Motor neuron (in vitro differentiated cells): ENCODE measurements around the gene ZNF853. TPM values are rescaled to one million over a fixed set of nuclear protein-coding genes. Genes with fewer than 3 reads are reported as not detected.
"Not testable (repeated sequence)": the region's sequence is repeated elsewhere in the genome, so short reads cannot be mapped to it uniquely, and the experiment has no call there.

Experiments
- ATAC-seq, 8 experiments: fragments of 200-7000 bp; cut with Tn5 transposase; replicated peaks in 6 of 8; 2 replicates each; pipeline ENCODE4 v1.8.0; 2021; ENCODE audit warnings: mild to moderate bottlenecking in 8 of 8, moderate library complexity in 8 of 8
- H3K27ac ChIP-seq, 2 donors: fragments of 250-450 bp; sonication (Bioruptor Pico); 2 replicates each; pipeline ENCODE4 v1.9.0; 2021; ENCODE audit warnings: antibody characterized with exemption in 2 of 2, mild to moderate bottlenecking in 2 of 2, moderate library complexity in 1 of 2
- H3K4me1 ChIP-seq, 2 donors: fragments of 250-450 bp; sonication (Bioruptor Pico); replicated peaks in 1 of 2; 2 replicates each; pipeline ENCODE4 v1.6.1; 2021; ENCODE audit warnings: antibody characterized with exemption in 2 of 2, mild to moderate bottlenecking in 2 of 2, moderate library complexity in 1 of 2
- H3K4me3 ChIP-seq, 5 donors: fragments of 250-450 bp; sonication (Bioruptor Pico); 2 replicates each; pipeline ENCODE4 v1.9.0; 2021; ENCODE audit warnings: antibody characterized with exemption in 5 of 5, mild to moderate bottlenecking in 5 of 5, moderate library complexity in 4 of 5
- WGBS, 10 experiments: fragments of 450-650 bp; shearing (Covaris generic); methylation state at CpG; one replicate each; pipeline ENCODE4 v1.0.0; 2022; 5-methylcytosine and 5-hydroxymethylcytosine counted together
- in situ Hi-C, 9 experiments: fragments of 400-800 bp; cut with MboI; loops; one replicate each; pipeline ENCODE4 v1.15.0; 2021; ENCODE audit warnings: low sequenced_read_pairs in 9 of 9, low pct_unique_long_range_greater_than_20kb in 2 of 9; ENCODE audit not compliant: unreplicated experiment in 9 of 9
- total RNA-seq, 8 experiments: library from RNA; unstranded; fragments of 300-600 nt; gene quantifications; 2 replicates each; pipeline versions ENCODE4 v1.2.3 to v1.2.4, GENCODE V29; 2022

ZNF853 gene
- total RNA-seq, 8 experiments from 2014 or later = 0.15 to 13.3 (median 8.4) TPM

GRCh38 chr7:6631605-6632004, 16.2 kb downstream of the ZNF853 start:
- no peak for ATAC-seq
- H3K4me3 ChIP-seq = no peak overlapping the region

GRCh38 chr7:6634021-6634420, 18.6 kb downstream of the ZNF853 start:
- 42 to 93% (median 73%) methylated on average over 2 to 8 of the region's 8 CpGs; no CpG with 5 or more reads in 1 of the 10 experiments for WGBS, 10 experiments
- no peak overlapping the region for H3K4me3 ChIP-seq
- no peak overlapping the region for H3K27ac ChIP-seq
- in situ Hi-C loops = no loop called here
- ATAC-seq = no peak
- peaks cover 12% of the 10 kb centered on the region in 2 donors for H3K4me1 ChIP-seq

More at GRCh38 chr7:6631605-6632004, 16.2 kb downstream of the ZNF853 start:
- 25 to 81% (median 70%) methylated on average over 1 to 4 of the region's 7 CpGs; no CpG with 5 or more reads in 3 of the 10 experiments for WGBS, 10 experiments
- in situ Hi-C loops = no loop called here
- H3K4me1 ChIP-seq = peaks cover 5% of the 10 kb centered on the region in 2 donors
- no peak overlapping the region for H3K27ac ChIP-seq

DNA sequence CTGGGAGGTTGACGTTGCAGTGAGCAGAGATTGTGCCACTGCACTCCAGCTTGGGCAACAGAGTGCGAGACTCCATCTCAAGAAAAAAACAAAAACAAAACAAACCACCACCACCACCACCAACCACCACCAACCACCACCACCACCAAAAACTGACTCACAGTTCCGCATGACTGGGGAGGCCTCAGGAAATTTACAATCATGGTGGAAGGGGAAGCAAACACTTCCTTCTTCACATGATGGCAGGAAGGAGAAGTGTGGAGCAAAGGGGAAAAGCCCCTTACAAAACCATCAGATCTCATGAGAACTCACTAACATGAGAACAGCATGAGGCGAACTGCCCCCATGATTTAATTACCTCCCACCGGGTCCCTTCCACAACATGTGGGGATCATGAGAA, 19.6 kb downstream of the ZNF853 start:
- in situ Hi-C loops = not testable (repeated sequence)
- 80 to 100% (median 100%) methylated on average over 1 to 3 of the region's 5 CpGs; no CpG with 5 or more reads in 7 of the 10 experiments for WGBS, 10 experiments

GRCh38 chr7:6636741-6637543, 21.5 kb downstream of the ZNF853 start, which contains the start of gene ZNF316:
Gene ZNF316, plus strand, starts transcription at chr7:6637318. Its CDS starts 5,092 bp downstream, at chr7:6642410.
- in situ Hi-C loops = no loop called here
- Histone ChIP-seq H3K27ac (peak within 1 kb of the TSS; percentile 64 to 81), H3K4me1 (peaks cover 12% of the 10 kb centered on the region in 2 donors), H3K4me3 (peak within 1 kb of the TSS; percentile 80 to 100 (median 92))
- no CpG with 5 or more reads among the region's 104 CpGs for WGBS, 10 experiments
- ATAC-seq = peak; percentile 32 to 86 (median 74)

More for the DNA sequence above, 19.6 kb downstream of the ZNF853 start:
- ATAC-seq, H3K4me3 ChIP-seq, H3K27ac ChIP-seq: not testable (repeated sequence)
- peaks cover 12% of the 10 kb centered on the region in 2 donors for H3K4me1 ChIP-seq

DNA sequence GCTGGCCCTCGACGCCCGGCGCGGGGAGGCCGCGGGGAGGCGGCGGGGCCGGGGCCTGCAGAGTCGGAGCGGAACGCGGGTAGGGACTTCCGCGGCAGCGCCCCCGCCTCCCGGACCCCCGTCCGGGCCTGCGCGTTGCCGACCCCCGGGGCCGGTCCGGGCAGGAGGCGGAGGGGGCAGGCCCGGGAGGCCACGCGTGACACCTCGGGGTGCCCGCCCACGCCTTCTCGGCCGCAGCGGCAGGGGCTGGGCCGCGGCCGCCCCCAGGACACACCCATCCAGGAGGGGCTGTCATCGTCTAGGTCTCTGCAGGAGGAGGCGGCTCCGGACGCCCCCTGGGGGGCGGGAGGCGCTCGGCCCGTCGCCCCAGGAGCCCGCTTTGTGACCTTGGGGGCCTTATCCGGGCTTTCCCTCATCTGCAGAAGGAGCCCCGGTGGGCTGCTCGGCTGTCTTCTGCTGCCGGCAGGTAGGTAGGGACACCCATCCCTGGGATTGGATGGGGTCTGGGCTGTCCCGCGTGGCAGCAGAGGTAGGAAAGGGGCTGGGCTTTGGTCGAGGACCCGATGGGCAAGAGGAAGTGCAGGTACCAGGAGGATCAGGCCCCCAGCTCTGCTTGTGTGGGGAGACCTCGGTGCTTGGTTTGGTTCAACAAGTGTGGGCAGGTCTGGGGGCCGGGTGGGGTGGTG, 22.3 kb downstream of the ZNF853 start:
- WGBS, 10 experiments = 7% methylated on average over 3 of the region's 60 CpGs; no CpG with 5 or more reads in 9 of the 10 experiments
- H3K27ac ChIP-seq = peak overlapping the region; percentile 36 to 81
- ATAC-seq = peak; percentile 6 to 66 (median 60)

DNA sequence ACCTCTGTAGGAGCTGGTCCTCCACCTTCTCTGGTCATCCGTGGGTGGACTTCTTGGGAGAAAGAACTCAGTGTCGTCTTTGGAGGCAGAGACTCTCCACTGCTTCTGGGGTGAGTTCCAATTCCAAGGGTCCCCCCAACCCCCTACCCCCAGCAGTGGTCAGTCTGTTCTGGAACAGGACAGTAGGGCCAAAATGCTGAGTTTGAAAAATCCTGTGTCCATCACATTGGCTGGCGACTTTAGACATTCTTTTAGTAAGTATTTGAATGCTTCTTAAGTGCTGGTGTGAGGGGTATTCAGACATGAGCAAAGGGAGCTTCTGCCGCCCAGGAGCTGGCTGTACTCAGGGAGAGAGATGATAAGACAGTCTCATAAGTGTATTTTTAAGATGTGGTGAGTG, 23.6 kb downstream of the ZNF853 start:
- H3K4me1 ChIP-seq = peaks cover 12% of the 10 kb centered on the region in 2 donors
- no peak for ATAC-seq
- in situ Hi-C loops = no loop called here
- no peak overlapping the region for H3K4me3 ChIP-seq
- no peak overlapping the region for H3K27ac ChIP-seq
- WGBS, 10 experiments = 100% methylated on average over 1 to 2 of the region's 4 CpGs; no CpG with 5 or more reads in 6 of the 10 experiments

More for the DNA sequence above, 22.3 kb downstream of the ZNF853 start:
- Histone ChIP-seq H3K4me1 (peaks cover 12% of the 10 kb centered on the region in 2 donors), H3K4me3 (peak overlapping the region; percentile 80 to 100 (median 92))
- in situ Hi-C loops = no loop called here

DNA sequence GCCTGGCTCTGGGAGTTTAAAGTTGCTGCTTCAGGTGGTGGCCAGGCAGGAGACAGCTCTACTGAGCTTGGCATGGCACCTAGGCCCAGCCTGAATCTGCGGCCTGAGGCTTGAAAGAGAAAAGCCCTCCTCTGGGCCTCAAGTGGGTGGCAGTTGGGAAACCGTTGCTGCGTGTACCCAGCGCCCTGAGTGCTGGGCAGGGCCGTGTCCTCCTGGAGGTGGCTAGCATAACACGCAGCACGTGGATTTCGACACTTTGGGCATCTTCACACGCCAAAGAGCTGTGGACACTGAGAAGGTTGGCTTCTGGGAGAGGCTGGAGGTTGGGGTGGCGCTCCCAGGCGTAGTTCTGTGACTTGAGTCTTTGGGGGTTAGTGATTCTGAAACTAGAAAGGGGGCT, 24.2 kb downstream of the ZNF853 start:
- ATAC-seq = no peak
- H3K4me3 ChIP-seq = no peak overlapping the region
- H3K27ac ChIP-seq = no peak overlapping the region
- WGBS, 10 experiments = 94 to 100% (median 100%) methylated on average over 1 to 6 of the region's 11 CpGs; no CpG with 5 or more reads in 4 of the 10 experiments
- H3K4me1 ChIP-seq = peaks cover 12% of the 10 kb centered on the region in 2 donors
- in situ Hi-C loops = no loop called here

DNA sequence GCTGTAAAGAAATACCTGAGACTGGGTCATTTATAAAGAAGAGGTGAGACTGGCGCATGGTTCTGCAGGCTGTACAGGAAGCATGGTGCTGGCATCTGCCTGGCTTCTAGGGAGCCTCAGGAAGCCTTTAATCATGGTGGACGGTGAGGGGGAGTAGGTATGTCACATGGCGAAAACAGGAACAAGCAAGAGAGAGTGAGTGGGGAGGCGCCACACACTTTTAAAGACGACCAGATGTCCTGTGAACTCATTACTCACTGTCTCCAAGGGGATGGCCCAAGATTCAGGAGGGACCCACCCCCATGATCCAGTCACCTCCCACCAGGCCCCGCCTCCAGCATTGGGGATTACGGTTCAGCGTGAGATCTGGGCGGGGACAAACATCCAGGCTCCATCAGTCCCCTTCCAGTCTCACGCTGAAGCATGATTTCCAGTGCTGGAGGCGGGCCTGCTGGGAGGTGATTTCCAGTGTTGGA, 24.9 kb downstream of the ZNF853 start:
- Histone ChIP-seq H3K4me3 (no peak overlapping the region), H3K27ac (no peak overlapping the region), H3K4me1 (peaks cover 12% of the 10 kb centered on the region in 2 donors)
- peak in 7 of 8 experiments; percentile 8 to 91 (median 59) for ATAC-seq
- 0 to 80% (median 74%) methylated on average over 1 to 4 of the region's 11 CpGs; no CpG with 5 or more reads in 6 of the 10 experiments for WGBS, 10 experiments
- in situ Hi-C loops = no loop called here

DNA sequence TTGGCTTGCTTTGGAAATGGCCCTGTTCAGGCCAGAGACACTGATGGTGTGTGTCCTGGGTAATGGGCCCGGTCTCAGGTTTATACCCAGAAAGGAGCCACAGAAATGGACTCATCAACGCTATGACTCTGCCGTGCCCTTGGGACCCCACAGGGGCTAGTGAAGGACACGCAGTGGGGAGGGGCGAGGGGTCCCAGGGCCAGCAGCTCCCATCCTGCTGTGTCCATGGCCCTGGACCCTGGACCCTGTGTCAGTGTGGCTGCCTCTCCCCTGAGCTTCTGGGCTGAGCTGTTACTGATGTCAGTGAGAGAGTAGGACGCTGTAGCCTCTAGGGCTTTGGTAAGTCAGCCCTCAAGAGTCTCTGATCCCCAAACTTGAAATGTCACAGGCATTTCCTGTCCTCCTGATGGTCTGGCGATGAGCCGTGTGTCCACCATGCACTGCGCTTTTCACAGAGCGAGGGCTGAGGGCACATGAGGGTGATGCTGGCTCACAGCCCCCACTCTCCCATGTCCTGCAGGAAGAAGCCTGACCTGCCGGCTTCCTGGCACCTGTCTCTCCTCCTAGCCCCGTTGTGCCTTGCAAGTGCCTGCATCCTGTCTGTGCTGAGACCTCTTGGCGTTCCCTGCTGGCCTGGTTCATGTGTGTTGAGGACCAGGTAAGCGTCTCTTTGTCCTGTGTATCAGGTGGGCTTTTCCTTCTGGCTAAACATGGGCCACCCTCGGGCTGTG, 26.1 kb downstream of the ZNF853 start:
- Histone ChIP-seq H3K4me1 (peaks cover 7% of the 10 kb centered on the region in 2 donors), H3K27ac (no peak overlapping the region), H3K4me3 (no peak overlapping the region)
- no peak for ATAC-seq
- in situ Hi-C loops = no loop called here
- 40 to 100% (median 95%) methylated on average over 1 to 4 of the region's 15 CpGs; no CpG with 5 or more reads in 5 of the 10 experiments for WGBS, 10 experiments

DNA sequence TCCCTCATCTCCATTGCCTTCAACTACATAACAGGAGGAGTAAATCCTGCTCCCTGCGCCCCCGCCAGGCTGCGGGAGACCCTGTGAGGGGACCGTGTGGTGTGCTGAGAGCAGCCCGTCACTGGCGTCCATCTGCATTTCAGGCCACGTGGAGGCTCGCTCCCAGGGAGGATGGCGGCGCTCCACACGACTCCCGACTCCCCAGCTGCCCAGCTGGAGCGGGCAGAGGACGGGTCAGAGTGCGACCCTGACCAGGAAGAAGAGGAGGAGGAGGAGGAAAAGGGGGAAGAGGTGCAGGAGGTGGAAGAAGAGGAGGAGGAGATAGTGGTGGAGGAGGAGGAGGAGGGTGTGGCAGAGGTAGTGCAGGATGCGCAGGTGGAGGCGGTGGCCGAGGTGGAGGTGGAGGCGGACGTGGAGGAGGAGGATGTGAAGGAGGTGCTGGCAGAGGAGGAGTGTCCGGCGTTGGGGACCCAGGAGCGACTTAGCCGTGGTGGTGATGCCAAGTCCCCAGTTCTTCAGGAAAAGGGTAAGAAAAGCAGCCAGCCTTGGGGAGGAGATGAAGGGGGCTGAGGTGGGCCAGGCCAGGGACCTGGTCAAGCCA, 26.9 kb downstream of the ZNF853 start:
- H3K4me1 ChIP-seq = peaks cover 7% of the 10 kb centered on the region in 2 donors
- WGBS, 10 experiments = 96 to 100% (median 98%) methylated on average over 1 to 14 of the region's 24 CpGs; no CpG with 5 or more reads in 5 of the 10 experiments
- H3K27ac ChIP-seq = no peak overlapping the region
- in situ Hi-C loops = no loop called here
- ATAC-seq = no peak
- no peak overlapping the region for H3K4me3 ChIP-seq

DNA sequence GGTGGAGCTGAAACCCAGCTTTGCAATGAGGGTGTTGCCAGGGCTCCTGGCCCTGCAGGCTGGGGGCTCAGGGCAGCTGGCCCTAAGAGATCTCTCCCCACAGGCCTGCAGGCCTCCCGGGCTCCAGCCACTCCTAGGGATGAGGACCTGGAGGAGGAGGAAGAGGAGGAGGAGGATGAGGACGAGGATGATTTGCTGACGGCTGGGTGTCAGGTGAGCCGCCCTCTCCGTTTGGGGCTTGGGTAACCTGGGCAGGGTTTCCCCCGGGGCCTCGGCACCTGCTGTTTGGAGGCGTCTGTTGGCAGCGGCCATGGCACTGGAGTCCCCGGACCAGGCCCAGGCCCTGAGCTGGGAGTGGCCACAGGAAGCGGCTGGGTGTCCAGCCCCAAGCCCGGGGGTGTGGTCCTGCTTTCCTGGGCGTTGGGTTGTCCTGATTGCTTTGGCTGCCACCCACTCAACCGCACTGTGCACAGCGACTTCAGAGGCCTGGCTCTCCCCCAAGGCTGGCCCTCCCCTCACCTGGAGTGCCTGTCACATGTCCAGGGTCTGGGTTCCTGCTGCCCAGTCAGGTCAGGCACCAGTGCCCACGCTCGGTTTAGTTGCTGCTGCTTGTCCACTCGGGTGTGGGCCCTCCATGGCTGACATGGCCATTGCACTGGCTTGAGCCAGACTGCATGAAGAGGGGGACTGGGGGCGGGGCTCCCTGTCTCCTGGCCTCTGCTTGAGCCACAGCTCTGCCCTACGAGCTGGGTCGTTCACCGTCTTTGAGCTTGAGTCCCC, 27.6 kb downstream of the ZNF853 start:
- in situ Hi-C loops = no loop called here
- H3K27ac ChIP-seq = no peak overlapping the region
- 60 to 83% (median 74%) methylated on average over 1 to 4 of the region's 22 CpGs; no CpG with 5 or more reads in 6 of the 10 experiments for WGBS, 10 experiments
- H3K4me1 ChIP-seq = peaks cover 7% of the 10 kb centered on the region in 2 donors
- H3K4me3 ChIP-seq = no peak overlapping the region
- ATAC-seq = peak in 2 of 8 experiments; percentile 16 to 43
